Kidney epithelial cell (primary cell): ENCODE data around the gene GNA12. TPM values are rescaled to one million over a fixed set of nuclear protein-coding genes. Genes with fewer than 3 reads are reported as not detected.
"Not testable (repeated sequence)": the region's sequence is repeated elsewhere in the genome, so short reads cannot be mapped to it uniquely, and the experiment has no call there.

Experiments used
- DNase-seq: peaks from one replicate; pipeline ENCODE4 v3.0.0-alpha.2; 2010; ENCODE audit warnings: low read depth
- H3K27me3 ChIP-seq: 2 replicates; pipeline ENCODE4 v1.6.0; 2011; ENCODE audit warnings: low read length; ENCODE audit not compliant: control insufficient read depth, insufficient read depth
- H3K36me3 ChIP-seq: 2 replicates; pipeline ENCODE4 v1.5.1; 2011; ENCODE audit warnings: low read length; ENCODE audit not compliant: control insufficient read depth, insufficient read depth
- H3K4me3 ChIP-seq: 2 replicates; pipeline ENCODE4 v1.5.1; 2011; ENCODE audit warnings: low read depth, mild to moderate bottlenecking, control low read depth, low read length
- total RNA-seq: library from RNA; depleted of rRNA; stranded (reverse); fragments of >200 nt; gene quantifications from 2 replicates; pipeline ENCODE4 v1.2.3, GENCODE V29; 2015
- TF ChIP-seq, protein P1 (sequence below): IDR thresholded peaks from 2 replicates; pipeline ENCODE4 v1.5.1; 2011; ENCODE audit warnings: mild to moderate bottlenecking, moderate library complexity, low read length, control low read depth, inconsistent platforms; ENCODE audit not compliant: insufficient read depth, poor library complexity, severe bottlenecking

Gene GNA12
- total RNA-seq, 1 donor from 2014 or later = 40.7 TPM

DNA sequence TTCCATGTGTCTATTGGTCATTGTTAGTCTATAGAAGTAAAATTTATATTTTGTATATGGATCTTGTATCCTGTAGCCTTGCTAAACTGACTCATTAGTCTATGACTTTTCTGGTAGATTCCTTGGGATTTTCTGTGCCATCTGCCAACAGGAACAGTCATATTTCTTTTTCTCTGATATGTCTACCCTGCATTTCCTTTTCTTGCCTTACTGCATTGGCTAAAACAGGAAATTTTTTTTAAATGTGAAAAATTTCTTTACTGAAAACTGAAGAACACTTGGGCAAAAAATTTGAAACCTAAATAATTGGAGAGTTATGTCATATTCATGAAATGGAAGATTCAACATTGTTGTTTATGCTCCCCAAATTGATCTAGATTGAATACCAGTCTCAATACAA lies 88.6 kb downstream of the GNA12 start:
- H3K36me3 ChIP-seq = no peaks in the 10 kb centered on the region

GRCh38 chr7:2754912-2755311 lies 89.2 kb downstream of the GNA12 start:
- no peaks in the 10 kb centered on the region for H3K27me3 ChIP-seq
- no peaks in the 10 kb centered on the region for H3K36me3 ChIP-seq
- H3K4me3 ChIP-seq = no peak overlapping the region
- DNase-seq = no peak
- TF ChIP-seq, protein P1, sequence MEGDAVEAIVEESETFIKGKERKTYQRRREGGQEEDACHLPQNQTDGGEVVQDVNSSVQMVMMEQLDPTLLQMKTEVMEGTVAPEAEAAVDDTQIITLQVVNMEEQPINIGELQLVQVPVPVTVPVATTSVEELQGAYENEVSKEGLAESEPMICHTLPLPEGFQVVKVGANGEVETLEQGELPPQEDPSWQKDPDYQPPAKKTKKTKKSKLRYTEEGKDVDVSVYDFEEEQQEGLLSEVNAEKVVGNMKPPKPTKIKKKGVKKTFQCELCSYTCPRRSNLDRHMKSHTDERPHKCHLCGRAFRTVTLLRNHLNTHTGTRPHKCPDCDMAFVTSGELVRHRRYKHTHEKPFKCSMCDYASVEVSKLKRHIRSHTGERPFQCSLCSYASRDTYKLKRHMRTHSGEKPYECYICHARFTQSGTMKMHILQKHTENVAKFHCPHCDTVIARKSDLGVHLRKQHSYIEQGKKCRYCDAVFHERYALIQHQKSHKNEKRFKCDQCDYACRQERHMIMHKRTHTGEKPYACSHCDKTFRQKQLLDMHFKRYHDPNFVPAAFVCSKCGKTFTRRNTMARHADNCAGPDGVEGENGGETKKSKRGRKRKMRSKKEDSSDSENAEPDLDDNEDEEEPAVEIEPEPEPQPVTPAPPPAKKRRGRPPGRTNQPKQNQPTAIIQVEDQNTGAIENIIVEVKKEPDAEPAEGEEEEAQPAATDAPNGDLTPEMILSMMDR = no peak

More for the DNA sequence above, 88.6 kb downstream of the GNA12 start:
- H3K27me3 ChIP-seq = no peaks in the 10 kb centered on the region
- TF ChIP-seq, protein P1 = no peak
- DNase-seq = no peak
- H3K4me3 ChIP-seq = no peak overlapping the region

- DNase-seq = no peak
- TF ChIP-seq, protein P1 = no peak
- no peak overlapping the region for H3K4me3 ChIP-seq
- no peaks in the 10 kb centered on the region for H3K36me3 ChIP-seq
- H3K27me3 ChIP-seq = no peaks in the 10 kb centered on the region
Observed at GRCh38 chr7:2754086-2754485, 90.0 kb downstream of the GNA12 start.

DNA sequence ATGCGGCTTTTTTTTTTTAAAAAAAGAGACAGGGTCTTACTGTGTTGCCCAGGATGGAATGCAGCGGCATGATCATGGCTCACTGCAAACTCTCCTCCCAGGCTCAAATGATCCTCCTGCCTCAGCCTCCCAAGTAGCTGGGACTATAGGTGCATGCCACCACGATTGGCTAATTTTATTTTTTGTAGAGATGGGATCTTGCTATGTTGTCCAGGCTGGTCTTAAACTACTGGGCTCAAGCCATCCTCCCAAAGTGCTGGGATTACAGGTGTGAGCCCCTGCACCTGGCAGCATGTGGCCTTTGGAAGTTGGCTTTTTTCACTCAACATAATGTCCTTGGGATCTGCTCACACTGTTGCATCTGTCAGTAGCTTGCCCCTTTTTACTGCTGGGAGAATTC lies 91.0 kb downstream of the GNA12 start:
- no peak for DNase-seq
- no peak overlapping the region for H3K4me3 ChIP-seq
- TF ChIP-seq, protein P1 = no peak
- no peaks in the 10 kb centered on the region for H3K27me3 ChIP-seq
- H3K36me3 ChIP-seq = no peaks in the 10 kb centered on the region

DNA sequence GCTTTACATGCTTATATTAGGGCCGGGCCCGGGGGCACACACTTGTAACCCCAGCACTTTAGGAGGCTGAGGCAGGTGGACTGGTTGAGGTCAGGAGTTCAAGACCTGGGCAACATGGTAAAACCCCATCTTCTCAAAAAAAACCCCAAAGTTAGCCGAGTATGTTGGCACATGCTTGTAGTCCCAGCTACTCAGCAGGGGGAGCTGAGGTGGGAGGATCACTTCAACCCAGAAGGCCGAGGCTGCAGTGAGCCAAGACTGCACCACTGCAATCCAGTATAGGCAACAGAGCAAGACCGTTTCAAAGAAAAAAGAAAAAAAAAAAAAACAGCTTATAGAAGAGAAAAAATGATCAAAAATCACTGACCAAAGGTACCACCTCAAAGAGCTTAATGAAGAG lies 93.0 kb downstream of the GNA12 start:
- no peaks in the 10 kb centered on the region for H3K27me3 ChIP-seq
- no peak for DNase-seq
- no peak overlapping the region for H3K4me3 ChIP-seq
- TF ChIP-seq, protein P1 = no peak
- no peaks in the 10 kb centered on the region for H3K36me3 ChIP-seq

DNA sequence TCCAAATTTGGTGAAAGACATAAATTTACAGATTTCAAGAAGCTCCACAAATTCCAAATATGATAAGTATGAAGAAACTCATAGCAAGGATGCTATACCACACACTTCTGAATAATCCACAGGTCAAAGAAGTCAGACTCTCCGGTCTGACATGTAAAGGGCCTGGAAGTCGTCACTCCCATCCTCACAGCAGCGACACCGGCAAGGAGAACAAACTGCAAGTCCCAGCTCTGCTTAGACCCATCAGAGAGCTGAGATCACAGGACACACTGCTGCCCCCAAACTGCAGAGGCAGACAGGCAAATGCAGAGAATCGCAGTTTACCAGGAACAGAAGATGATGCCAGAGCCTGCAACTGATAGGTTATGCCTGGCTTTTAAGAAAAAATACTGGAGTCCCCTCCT lies 94.1 kb downstream of the GNA12 start:
- Histone ChIP-seq H3K4me3 (no peak overlapping the region), H3K36me3 (no peaks in the 10 kb centered on the region), H3K27me3 (no peaks in the 10 kb centered on the region)
- no peak for DNase-seq
- TF ChIP-seq, protein P1 = no peak

GRCh38 chr7:2748684-2749083 lies 95.4 kb downstream of the GNA12 start:
- not testable (repeated sequence) for DNase-seq, H3K27me3 ChIP-seq, H3K36me3 ChIP-seq, H3K4me3 ChIP-seq

DNA sequence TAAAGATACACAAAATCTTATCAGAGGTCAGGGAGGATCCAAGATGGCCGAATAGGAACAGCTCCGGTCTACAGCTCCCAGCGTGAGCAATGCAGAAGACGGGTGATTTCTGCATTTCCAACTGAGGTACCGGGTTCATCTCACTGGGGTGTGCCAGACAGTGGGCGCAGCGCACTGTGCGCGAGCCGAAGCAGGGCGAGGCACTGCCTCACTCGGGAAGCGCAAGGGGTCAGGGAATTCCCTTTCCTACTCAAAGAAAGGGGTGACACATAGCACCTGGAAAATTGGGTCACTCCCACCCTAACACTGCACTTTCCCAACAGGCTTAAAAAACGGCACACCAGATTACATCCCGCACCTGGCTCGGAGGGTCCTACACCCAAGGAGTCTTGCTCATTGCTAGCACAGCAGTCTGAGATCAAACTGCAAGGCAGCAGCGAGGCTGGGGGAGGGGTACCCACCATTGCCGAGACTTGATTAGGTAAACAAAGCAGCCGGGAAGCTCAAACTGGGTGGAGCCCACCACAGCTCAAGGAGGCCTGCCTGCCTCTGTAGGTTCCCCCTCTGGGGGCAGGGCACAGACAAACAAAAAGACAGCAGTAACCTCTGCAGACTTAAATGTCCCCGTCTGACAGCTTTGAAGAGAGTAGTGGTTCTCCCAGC lies 100.5 kb downstream of the GNA12 start:
- H3K27me3 ChIP-seq, H3K4me3 ChIP-seq, H3K36me3 ChIP-seq, DNase-seq: not testable (repeated sequence)
